ENCODE data around the gene DYNC1H1.

The DYNC1H1 gene

DNA sequence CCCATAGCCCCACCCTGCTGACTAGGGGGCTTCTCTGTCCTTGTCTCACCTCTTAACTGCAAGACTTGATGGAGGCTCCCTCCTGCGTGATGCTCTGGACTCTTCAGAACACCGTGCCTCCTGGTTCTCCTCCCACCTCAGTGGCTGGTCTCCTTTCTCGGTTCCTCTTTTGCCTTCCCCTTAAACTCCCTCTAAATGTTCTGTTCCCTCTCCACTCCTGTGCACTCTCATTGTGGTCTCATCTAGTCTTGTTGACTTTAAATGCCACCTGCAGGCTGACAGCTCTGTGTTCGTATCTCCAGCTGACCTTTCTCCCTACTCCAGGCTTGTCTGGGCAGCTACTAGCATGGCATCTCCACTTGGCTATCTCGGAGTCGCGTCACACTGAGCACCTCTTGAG, 28.3 kb downstream of the DYNC1H1 start:
- no peak for DNase-seq (ENCODE audit: low spot score)

DNA sequence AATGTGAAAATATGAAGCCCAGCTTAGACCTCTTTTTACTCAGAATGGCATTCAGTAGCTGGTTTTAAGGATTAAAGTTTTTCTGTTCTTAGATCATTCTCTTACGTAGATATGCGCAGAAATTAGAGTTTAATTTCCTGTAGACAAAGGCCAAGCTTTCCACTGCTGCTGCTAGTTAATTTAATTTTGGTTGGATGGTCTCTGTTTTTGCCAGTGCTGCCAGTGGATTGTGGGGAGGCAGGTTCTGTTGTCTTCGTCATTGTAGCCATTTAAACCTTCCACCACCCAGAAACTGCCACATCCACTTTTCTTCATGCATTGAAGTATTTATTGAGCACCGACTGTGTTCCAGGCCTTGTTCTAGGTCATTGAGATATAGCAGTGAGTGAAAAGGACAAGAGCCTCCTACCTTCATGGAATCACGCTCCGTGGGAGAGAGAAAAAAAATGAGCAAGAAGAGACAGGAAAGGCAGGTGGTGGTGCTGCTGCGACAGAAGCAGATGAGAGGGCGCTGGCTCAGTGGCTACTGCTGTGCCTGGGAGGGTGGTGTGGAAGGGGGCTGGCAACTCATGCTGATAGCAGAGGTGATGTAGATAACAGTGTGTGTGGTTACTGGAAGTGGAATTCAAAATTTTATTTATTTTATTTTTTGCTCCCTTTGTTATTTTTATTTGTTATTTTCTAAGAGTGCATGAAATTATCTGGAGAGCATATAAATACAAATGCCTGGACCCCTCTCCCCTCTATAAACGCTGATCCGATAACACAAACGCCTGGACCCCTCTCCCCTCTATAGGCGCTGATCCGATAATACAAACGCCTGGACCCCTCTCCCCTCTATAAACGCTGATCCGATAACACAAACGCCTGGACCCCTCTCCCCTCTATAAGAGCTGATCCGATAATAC, 33.3 kb downstream of the DYNC1H1 start:
- no peak for DNase-seq (ENCODE audit: low spot score)

DNA sequence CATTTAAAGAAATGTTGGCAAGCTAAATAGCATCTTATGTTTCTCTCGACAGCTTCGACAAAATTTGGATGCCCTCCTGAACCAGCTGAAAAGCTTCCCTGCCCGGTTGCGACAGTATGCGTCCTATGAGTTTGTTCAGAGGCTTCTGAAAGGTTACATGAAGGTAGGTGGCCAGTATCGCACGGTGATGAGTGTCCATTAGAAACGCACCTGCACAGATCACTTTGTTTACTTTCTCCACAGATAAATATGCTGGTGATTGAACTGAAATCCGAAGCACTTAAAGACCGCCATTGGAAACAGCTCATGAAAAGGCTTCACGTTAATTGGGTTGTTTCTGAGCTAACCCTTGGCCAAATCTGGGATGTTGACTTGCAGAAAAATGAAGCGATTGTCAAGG, 36.5 kb downstream of the DYNC1H1 start:
- DNase-seq (ENCODE audit: low spot score), result no peak

DNA sequence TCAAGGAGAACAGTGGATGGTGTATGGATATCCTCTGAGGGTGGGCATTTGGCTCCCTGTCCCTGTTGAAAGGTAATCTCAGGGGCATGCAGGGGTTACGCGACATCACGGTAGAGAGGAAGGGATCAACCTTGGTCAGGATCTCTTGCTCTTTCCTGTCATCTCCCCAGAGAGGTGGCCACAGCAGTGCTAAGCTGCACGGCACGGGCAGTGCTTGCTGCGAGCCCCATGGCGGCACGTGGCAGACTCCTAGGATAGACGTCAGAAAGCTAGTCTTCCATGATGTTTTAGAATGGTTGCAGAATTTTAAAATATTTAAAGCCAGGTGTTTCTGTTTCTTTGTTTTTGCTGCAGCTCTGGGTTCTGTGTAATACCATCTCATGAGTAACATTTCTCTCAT, 41.0 kb downstream of the DYNC1H1 start:
- no peak for DNase-seq (ENCODE audit: low spot score)

DNA sequence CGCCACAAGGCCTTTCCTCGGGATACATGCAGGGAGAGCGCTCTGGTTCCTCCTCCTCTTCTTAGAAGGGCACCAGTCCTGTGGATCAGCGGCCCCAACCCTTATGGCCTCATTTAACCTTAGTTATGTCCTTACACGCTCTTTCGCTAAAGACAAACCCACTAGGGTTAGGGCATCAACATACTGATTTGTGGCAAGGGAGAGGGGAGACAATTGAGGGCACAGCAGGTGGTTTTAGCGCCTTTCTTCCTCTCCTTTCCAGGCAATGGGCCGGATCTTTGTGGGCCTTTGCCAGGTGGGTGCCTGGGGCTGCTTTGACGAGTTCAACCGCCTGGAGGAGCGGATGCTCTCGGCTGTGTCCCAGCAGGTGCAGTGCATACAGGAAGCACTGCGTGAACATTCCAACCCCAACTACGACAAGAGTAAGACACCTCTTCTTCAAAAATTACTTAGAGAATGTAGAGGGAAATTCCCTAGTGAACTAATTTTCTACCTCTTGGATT, 43.6 kb downstream of the DYNC1H1 start:
- DNase-seq (ENCODE audit: low spot score), result no peak

DNA sequence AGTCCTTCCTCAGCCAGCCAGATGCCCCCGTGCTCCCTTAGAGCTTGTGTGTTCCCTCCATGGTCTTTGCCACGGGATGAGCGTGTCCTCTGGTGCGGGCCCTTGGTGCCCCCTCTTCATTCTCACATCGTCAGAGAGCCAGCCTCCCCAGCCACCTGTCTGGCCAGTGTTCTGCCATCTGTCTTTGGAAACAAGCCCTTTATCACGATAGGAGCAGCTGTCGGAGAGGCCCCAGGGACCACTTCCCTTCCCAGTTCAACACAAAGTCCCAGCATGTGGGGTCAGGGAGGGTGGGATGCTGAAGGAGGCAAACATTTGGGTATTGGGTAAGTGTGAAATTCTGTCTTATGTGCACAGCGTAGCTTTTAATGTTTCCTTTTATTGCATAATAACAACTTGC, 44.5 kb downstream of the DYNC1H1 start:
- DNase-seq (ENCODE audit: low spot score), result no peak

DNA sequence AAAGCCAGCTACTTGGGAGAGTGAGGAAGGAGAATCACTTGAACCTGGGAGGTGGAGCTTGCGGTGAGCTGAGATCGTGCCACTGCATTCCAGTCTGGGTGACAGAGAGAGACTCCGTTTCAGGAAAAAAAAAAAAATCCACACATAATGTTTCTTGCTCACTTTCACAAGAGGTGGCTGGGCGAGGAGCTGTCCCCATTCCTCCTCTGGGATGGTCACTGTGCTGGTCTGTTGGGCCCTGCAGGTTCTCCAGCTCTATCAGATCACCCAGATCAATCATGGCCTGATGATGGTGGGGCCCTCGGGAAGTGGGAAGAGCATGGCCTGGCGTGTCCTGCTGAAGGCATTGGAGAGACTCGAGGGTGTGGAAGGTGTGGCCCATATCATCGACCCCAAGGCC, 47.3 kb downstream of the DYNC1H1 start:
- DNase-seq (ENCODE audit: low spot score), result no peak

DNA sequence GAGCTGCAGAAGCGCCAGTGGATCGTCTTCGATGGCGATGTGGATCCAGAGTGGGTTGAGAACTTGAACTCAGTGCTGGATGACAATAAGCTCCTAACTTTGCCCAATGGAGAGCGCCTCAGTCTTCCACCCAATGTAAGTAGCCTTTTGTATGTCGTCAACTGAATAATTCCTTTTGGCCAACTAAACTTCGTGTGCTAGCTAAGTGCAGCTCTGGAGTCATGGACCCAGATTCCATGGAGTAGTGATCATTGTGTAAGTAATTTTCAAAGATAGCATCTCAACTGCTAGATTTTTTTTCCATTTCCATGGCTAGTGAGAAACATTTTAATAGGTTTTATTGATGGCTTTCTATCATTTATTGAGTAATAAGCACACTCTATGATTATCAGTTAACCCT, 48.0 kb downstream of the DYNC1H1 start:
- no peak for DNase-seq (ENCODE audit: low spot score)

DNA sequence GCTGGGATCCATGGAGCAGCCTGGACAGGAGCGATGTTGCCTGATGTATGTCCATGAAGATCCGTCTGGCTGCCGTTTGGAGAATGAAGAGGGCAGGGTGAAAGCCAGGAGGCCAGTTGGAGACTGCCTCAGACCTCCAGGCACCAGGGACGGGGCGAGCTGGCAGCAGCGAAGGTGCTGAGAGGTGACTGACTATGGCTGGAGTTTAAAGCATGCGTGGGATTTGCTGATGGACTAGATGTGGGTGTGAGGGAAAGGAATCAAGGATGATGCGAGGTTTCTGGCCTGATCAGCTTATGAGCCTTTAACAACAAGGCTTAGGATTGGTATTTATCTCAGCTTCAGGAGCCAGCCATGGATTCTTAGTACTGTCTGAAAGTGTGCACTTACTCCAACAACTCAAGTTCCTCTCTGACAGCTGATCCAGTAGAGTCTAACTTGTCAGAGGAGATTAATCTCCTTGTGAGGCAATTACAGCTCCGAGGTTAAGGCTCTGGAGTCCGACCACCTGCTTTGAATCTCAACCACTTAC, 49.4 kb downstream of the DYNC1H1 start:
- no peak for DNase-seq (ENCODE audit: low spot score)

DNA sequence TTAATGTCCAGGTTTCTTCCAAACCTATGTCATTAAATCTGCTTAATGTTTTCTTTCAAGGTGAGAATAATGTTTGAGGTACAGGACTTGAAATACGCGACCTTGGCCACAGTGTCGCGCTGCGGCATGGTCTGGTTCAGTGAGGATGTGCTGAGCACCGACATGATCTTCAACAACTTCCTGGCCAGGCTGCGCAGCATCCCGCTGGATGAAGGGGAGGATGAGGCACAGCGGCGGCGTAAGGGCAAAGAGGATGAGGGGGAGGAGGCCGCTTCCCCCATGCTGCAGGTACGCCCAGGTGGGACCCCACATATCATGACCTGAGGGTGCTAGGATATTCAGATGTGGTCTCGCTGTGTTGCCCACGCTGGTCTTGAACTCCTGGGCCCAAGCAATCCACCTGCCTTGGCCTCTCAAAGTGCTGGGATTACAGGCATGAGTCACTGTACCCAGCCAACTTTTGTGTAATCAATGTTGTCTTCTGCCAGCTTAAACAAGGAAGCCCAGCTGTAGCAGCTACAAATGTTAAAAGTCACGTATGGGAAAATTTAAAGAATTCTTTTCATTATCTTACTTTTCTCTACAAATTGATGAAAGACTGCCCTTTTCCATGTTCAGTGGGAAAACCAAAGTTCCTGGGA, 50.8 kb downstream of the DYNC1H1 start:
- DNase-seq (ENCODE audit: low spot score), result no peak

DNA sequence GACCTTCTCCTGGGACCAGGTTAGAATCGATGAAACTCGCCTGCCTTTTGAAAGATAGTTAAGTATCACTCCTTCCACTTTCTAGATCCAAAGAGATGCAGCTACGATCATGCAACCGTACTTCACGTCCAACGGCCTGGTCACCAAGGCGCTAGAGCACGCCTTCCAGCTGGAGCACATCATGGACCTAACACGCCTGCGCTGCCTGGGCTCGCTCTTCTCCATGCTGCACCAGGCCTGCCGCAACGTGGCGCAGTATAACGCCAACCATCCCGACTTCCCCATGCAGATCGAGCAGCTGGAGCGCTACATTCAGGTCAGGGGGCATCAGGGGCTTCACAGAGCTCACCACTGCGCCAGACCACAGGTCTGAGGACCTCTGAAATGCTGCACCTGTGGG, 51.4 kb downstream of the DYNC1H1 start:
- no peak for DNase-seq (ENCODE audit: low spot score)

DNA sequence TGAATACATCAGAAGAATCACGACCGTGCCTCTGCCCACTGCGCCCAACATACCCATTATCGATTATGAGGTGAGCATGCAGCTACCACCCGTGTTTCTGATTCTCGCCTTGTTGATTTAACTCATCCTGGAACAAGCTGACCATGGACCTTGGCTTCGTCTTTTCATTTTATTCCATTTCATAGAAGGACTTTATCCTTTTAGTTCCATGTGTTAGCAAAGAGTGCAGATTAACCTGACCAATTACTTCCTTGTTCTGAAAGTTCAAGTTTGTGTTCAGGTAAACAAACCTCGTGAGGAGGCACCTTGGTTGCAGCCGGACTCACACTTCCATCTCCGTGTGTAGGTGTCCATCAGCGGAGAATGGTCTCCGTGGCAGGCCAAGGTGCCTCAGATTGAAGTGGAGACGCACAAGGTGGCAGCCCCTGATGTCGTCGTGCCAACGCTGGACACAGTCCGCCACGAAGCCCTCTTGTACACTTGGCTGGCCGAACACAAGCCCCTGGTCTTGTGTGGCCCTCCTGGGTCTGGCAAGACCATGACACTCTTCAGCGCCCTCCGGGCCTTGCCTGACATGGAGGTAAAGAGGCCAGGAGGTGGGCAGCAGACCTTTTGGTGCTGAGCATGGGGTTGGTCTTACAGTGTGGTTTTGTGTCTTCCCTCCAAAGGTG, 52.2 kb downstream of the DYNC1H1 start:
- no peak for DNase-seq (ENCODE audit: low spot score)

DNA sequence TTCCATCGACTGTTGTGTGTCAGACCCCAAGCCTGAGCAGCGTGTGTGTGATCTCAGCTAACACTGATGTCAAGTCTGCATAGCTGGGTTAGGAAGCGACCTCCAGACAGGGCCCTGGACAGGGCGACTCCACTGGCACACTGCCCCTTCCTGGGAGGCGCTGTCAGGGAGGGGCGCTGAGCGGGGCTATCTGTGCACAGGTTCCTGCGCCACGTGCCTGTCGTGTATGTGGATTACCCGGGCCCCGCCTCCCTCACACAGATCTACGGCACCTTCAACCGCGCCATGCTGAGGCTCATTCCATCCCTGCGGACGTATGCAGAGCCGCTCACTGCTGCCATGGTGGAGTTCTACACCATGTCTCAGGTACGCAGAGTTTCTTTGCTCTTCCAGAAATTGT, 53.9 kb downstream of the DYNC1H1 start:
- DNase-seq (ENCODE audit: low spot score), result no peak

DNA sequence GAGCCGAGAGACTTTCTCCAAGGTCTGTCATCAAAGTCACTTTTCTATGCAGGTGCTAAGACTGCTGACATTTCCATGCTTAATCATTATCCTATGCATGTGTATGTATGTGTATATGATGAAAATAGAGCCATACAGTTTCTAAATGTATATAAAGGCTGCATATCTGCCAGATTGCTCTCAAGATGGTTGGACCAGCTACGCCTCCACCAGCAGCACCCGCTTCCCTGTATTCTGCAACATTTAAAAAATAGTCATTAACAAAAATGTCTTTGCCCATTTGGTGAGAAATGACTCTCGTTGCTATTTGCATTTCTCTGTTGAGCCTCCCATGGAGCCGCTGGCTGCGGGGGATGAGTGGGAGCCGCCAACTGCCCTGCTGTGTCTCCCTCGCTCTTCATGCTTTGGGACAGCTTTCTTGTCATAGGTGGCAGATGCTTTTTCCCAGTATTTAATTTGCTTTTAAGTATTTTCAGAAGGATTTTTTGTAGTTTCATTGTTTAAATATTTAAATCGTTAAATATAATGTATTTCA, 54.7 kb downstream of the DYNC1H1 start:
- no peak for DNase-seq (ENCODE audit: low spot score)

DNA sequence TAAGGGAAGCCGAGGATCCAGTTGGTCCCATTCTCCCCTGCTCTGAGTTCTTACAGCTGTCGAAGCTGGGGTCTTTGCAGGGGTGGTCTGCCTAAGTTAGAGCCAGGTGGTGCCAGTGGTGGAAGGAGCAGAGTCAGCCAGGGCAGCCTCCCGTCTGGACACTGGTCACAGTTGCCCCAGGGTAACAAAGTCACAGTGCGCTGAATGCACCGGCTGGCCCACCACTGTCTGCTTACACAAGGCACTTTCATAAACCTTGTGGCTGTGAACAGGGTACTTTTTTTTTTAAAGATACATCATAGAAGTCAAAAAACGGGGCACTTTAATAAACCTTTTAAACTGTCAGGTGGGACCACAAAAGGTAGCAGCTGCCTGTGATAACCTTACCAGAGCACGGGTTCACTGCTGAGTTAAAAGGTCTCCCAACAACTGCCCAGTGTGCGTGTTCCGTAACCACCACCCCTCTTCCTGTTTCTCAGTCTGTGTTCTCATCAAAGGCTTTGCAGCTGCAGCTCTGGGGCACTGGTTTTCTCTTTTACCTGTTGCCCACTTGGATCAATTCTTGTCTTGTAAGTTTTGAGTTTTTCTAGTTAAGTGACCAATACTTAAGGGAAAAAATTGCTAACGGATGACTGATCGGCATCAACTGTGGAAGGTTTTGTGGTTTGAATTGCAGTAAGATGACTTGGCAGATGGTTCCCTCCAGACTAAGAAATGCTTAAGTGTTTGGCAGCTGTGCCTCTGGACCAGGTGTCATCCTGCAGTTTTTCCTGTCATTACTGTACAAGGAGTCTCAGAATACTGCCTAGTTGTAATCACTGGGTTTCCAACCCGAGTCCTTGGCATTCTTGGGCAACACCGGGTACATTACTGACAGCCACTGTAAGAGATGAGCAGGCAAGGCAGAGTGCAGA, 55.9 kb downstream of the DYNC1H1 start:
- peak; percentile 85 for DNase-seq (ENCODE audit: low spot score)

DNA sequence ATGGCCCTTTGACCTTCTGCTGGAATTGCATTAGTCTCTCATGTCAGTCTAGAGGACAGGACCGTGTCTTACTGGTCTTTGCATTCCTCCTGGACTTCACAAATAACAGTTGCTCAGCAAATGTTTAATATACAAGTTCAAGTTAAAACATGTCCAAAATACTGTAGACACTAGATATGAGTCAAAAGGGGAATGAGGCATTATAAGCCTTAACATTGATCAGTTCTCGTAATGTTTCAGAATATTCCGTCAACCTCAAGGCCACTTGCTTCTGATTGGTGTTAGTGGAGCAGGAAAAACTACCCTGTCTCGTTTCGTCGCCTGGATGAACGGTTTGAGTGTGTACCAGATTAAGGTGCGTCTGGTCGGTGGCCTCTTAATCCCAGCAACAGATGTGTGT, 62.6 kb downstream of the DYNC1H1 start:
- no peak for DNase-seq (ENCODE audit: low spot score)

DNA sequence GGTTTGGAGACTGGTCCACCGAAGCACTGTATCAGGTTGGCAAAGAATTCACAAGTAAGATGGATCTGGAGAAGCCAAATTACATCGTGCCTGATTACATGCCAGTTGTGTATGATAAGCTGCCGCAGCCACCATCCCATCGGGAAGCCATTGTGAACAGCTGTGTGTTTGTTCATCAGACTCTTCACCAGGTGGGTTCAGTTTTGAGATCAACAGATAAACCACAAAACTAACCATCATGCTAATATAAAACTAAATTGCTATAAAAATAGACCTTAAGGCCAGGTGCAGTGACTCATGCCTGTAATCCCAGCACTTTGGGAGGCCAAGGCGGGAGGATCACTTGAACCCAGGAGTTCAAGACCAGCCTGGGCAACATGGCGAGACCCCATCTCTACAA, 63.6 kb downstream of the DYNC1H1 start:
- DNase-seq (ENCODE audit: low spot score), result no peak

DNA sequence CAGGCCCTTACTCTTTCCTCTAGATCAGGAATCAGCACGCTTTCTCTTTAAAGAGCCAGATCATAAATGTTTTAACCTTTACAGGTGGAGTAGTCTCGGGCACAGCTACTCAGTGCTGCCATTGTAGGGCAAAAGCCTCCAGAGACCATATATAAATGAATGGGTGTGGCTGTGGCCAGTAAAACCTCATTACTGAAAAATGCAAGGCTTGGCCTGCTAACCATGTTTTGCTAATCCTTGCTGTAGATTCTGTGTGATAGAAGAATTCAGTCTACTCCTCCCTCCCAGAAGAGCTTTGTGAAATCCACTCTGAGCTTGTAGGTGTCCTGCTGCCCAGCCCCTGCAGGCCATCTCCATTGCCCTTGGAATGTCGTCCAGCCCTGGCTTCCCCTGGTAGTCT, 64.4 kb downstream of the DYNC1H1 start:
- no peak for DNase-seq (ENCODE audit: low spot score)

DNA sequence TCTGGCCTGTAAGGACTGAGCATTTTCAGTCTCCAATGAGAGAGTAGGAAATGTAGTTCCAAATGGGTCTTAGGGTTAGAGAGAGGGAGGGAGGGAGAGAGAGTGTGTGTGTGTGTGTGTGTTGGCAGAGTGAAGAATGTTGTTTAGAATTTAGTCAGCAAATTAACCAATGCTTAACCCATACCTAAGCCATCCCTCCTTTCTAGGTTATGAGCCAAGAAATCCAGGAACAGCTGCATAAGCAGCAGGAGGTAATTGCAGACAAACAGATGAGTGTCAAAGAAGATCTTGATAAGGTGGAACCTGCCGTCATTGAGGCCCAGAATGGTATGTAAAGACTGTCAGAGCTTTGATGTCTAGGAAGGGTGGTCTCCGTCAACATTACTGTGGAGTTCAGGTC, 65.6 kb downstream of the DYNC1H1 start:
- no peak for DNase-seq (ENCODE audit: low spot score)

DNA sequence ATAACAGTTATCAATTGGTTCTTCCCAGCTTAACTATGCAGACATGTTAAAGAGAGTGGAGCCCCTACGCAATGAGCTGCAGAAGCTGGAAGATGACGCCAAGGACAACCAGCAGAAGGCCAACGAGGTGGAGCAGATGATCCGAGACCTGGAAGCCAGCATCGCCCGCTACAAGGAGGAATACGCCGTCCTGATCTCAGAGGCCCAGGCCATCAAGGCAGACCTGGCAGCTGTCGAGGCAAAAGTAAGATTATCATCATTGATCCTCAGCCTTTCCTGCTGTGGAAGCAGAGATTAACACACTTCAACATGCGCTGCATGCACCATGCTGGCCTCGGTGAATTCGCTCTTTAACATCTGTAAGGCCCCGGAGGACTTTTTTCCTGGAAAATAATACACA, 68.9 kb downstream of the DYNC1H1 start:
- no peak for DNase-seq (ENCODE audit: low spot score)

DNA sequence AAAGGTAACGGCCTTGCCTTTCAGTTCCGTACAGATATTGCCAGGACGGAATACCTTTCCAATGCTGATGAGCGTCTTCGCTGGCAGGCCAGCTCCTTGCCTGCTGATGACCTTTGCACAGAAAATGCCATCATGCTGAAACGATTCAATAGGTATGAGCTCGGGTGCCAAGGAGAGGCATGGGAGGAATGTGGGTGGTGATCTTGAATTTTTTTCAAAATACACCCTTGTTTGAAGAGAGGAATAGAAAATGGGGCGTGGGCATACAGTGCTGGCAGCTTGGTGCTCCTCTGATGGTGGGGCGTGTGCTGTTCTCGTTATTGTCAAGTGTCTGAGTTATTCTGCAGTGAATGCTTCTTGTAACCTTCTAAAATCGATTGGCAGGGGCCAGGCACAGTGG, 69.9 kb downstream of the DYNC1H1 start:
- DNase-seq (ENCODE audit: low spot score), result no peak
